ENCODE measurements around the gene PTRH1.

PTRH1 gene

GRCh38 chr9:127684576-127684975 is 30.9 kb downstream of the PTRH1 start:
- Histone ChIP-seq H3K9ac (ENCODE audit: low read depth in 1 of 2, low read length in 2 of 2) (no peak overlapping the region), H3K36me3 (ENCODE audit: control insufficient read depth in 1 of 2, insufficient read depth in 2 of 2, low read length in 2 of 2) (peaks cover 0 to 16% of the 10 kb centered on the region in 2 donors), H3K27ac (ENCODE audit: low read depth, low read length) (no peak overlapping the region), H3K4me3 (ENCODE audit: low read depth in 1 of 2, low read length in 2 of 2) (no peak overlapping the region), H3K27me3 (ENCODE audit: control insufficient read depth in 1 of 2, insufficient read depth in 2 of 2, low read length in 2 of 2) (no peaks in the 10 kb centered on the region), H3K4me1 (ENCODE audit: control insufficient read depth in 1 of 2, insufficient read depth in 2 of 2, low read length in 2 of 2) (no peaks in the 10 kb centered on the region), H3K9me3 (ENCODE audit: control insufficient read depth in 1 of 2, low read length in 2 of 2) (no peaks in the 10 kb centered on the region)

- H3K9ac ChIP-seq (ENCODE audit: low read depth in 1 of 2, low read length in 2 of 2) = no peak overlapping the region
- no peaks in the 10 kb centered on the region for H3K4me1 ChIP-seq (ENCODE audit: control insufficient read depth in 1 of 2, insufficient read depth in 2 of 2, low read length in 2 of 2)
- H3K4me3 ChIP-seq (ENCODE audit: low read depth in 1 of 2, low read length in 2 of 2) = no peak overlapping the region
- H3K36me3 ChIP-seq (ENCODE audit: control insufficient read depth in 1 of 2, insufficient read depth in 2 of 2, low read length in 2 of 2) = peaks cover 0 to 20% of the 10 kb centered on the region in 2 donors
- no peaks in the 10 kb centered on the region for H3K9me3 ChIP-seq (ENCODE audit: control insufficient read depth in 1 of 2, low read length in 2 of 2)
- H3K27ac ChIP-seq (ENCODE audit: low read depth, low read length) = no peak overlapping the region
- no peaks in the 10 kb centered on the region for H3K27me3 ChIP-seq (ENCODE audit: control insufficient read depth in 1 of 2, insufficient read depth in 2 of 2, low read length in 2 of 2)
These were observed 31.7 kb downstream of the PTRH1 start for GRCh38 chr9:127683723-127684122.

GRCh38 chr9:127682351-127683136 is 32.9 kb downstream of the PTRH1 start:
- H3K4me1 ChIP-seq (ENCODE audit: control insufficient read depth in 1 of 2, insufficient read depth in 2 of 2, low read length in 2 of 2) = no peaks in the 10 kb centered on the region
- H3K9ac ChIP-seq (ENCODE audit: low read depth in 1 of 2, low read length in 2 of 2) = no peak overlapping the region
- H3K27ac ChIP-seq (ENCODE audit: low read depth, low read length) = no peak overlapping the region
- peaks cover 0 to 20% of the 10 kb centered on the region in 2 donors for H3K36me3 ChIP-seq (ENCODE audit: control insufficient read depth in 1 of 2, insufficient read depth in 2 of 2, low read length in 2 of 2)
- no peaks in the 10 kb centered on the region for H3K9me3 ChIP-seq (ENCODE audit: control insufficient read depth in 1 of 2, low read length in 2 of 2)
- no peaks in the 10 kb centered on the region for H3K27me3 ChIP-seq (ENCODE audit: control insufficient read depth in 1 of 2, insufficient read depth in 2 of 2, low read length in 2 of 2)
- H3K4me3 ChIP-seq (ENCODE audit: low read depth in 1 of 2, low read length in 2 of 2) = no peak overlapping the region

GRCh38 chr9:127680846-127681245 is 34.6 kb downstream of the PTRH1 start:
- H3K36me3 ChIP-seq (ENCODE audit: control insufficient read depth in 1 of 2, insufficient read depth in 2 of 2, low read length in 2 of 2) = peaks cover 0 to 21% of the 10 kb centered on the region in 2 donors
- no peaks in the 10 kb centered on the region for H3K9me3 ChIP-seq (ENCODE audit: control insufficient read depth in 1 of 2, low read length in 2 of 2)
- no peak overlapping the region for H3K4me3 ChIP-seq (ENCODE audit: low read depth in 1 of 2, low read length in 2 of 2)
- H3K27ac ChIP-seq (ENCODE audit: low read depth, low read length) = no peak overlapping the region
- no peak overlapping the region for H3K9ac ChIP-seq (ENCODE audit: low read depth in 1 of 2, low read length in 2 of 2)
- no peaks in the 10 kb centered on the region for H3K4me1 ChIP-seq (ENCODE audit: control insufficient read depth in 1 of 2, insufficient read depth in 2 of 2, low read length in 2 of 2)
- H3K27me3 ChIP-seq (ENCODE audit: control insufficient read depth in 1 of 2, insufficient read depth in 2 of 2, low read length in 2 of 2) = no peaks in the 10 kb centered on the region

GRCh38 chr9:127680226-127680625 is 35.2 kb downstream of the PTRH1 start:
- Histone ChIP-seq H3K4me3 (ENCODE audit: low read depth in 1 of 2, low read length in 2 of 2) (no peak overlapping the region), H3K9me3 (ENCODE audit: control insufficient read depth in 1 of 2, low read length in 2 of 2) (no peaks in the 10 kb centered on the region), H3K27me3 (ENCODE audit: control insufficient read depth in 1 of 2, insufficient read depth in 2 of 2, low read length in 2 of 2) (no peaks in the 10 kb centered on the region), H3K36me3 (ENCODE audit: control insufficient read depth in 1 of 2, insufficient read depth in 2 of 2, low read length in 2 of 2) (peaks cover 0 to 23% of the 10 kb centered on the region in 2 donors), H3K27ac (ENCODE audit: low read depth, low read length) (no peak overlapping the region), H3K9ac (ENCODE audit: low read depth in 1 of 2, low read length in 2 of 2) (no peak overlapping the region), H3K4me1 (ENCODE audit: control insufficient read depth in 1 of 2, insufficient read depth in 2 of 2, low read length in 2 of 2) (no peaks in the 10 kb centered on the region)

- H3K9ac ChIP-seq (ENCODE audit: low read depth in 1 of 2, low read length in 2 of 2) = no peak overlapping the region
- no peaks in the 10 kb centered on the region for H3K9me3 ChIP-seq (ENCODE audit: control insufficient read depth in 1 of 2, low read length in 2 of 2)
- no peaks in the 10 kb centered on the region for H3K27me3 ChIP-seq (ENCODE audit: control insufficient read depth in 1 of 2, insufficient read depth in 2 of 2, low read length in 2 of 2)
- no peak overlapping the region for H3K4me3 ChIP-seq (ENCODE audit: low read depth in 1 of 2, low read length in 2 of 2)
- no peak overlapping the region for H3K27ac ChIP-seq (ENCODE audit: low read depth, low read length)
- no peaks in the 10 kb centered on the region for H3K4me1 ChIP-seq (ENCODE audit: control insufficient read depth in 1 of 2, insufficient read depth in 2 of 2, low read length in 2 of 2)
- H3K36me3 ChIP-seq (ENCODE audit: control insufficient read depth in 1 of 2, insufficient read depth in 2 of 2, low read length in 2 of 2) = peaks cover 0 to 23% of the 10 kb centered on the region in 2 donors
These were observed 36.0 kb downstream of the PTRH1 start for GRCh38 chr9:127679506-127679905.

- peaks cover 4 to 23% of the 10 kb centered on the region in 2 donors for H3K36me3 ChIP-seq (ENCODE audit: control insufficient read depth in 1 of 2, insufficient read depth in 2 of 2, low read length in 2 of 2)
These were observed 38.8 kb downstream of the PTRH1 start for GRCh38 chr9:127676638-127677037.

GRCh38 chr9:127673234-127673633 is 42.2 kb downstream of the PTRH1 start:
- H3K27me3 ChIP-seq (ENCODE audit: control insufficient read depth in 1 of 2, insufficient read depth in 2 of 2, low read length in 2 of 2) = no peaks in the 10 kb centered on the region
- H3K9ac ChIP-seq (ENCODE audit: low read depth in 1 of 2, low read length in 2 of 2) = no peak overlapping the region
- peaks cover 4 to 18% of the 10 kb centered on the region in 2 donors for H3K36me3 ChIP-seq (ENCODE audit: control insufficient read depth in 1 of 2, insufficient read depth in 2 of 2, low read length in 2 of 2)
- no peaks in the 10 kb centered on the region for H3K9me3 ChIP-seq (ENCODE audit: control insufficient read depth in 1 of 2, low read length in 2 of 2)
- no peak overlapping the region for H3K4me3 ChIP-seq (ENCODE audit: low read depth in 1 of 2, low read length in 2 of 2)
- no peaks in the 10 kb centered on the region for H3K4me1 ChIP-seq (ENCODE audit: control insufficient read depth in 1 of 2, insufficient read depth in 2 of 2, low read length in 2 of 2)
- H3K27ac ChIP-seq (ENCODE audit: low read depth, low read length) = no peak overlapping the region

More at GRCh38 chr9:127676638-127677037, 38.8 kb downstream of the PTRH1 start:
- H3K27ac ChIP-seq (ENCODE audit: low read depth, low read length) = no peak overlapping the region
- H3K4me3 ChIP-seq (ENCODE audit: low read depth in 1 of 2, low read length in 2 of 2) = no peak overlapping the region
- H3K27me3 ChIP-seq (ENCODE audit: control insufficient read depth in 1 of 2, insufficient read depth in 2 of 2, low read length in 2 of 2) = no peaks in the 10 kb centered on the region
- no peaks in the 10 kb centered on the region for H3K4me1 ChIP-seq (ENCODE audit: control insufficient read depth in 1 of 2, insufficient read depth in 2 of 2, low read length in 2 of 2)
- no peaks in the 10 kb centered on the region for H3K9me3 ChIP-seq (ENCODE audit: control insufficient read depth in 1 of 2, low read length in 2 of 2)
- no peak overlapping the region for H3K9ac ChIP-seq (ENCODE audit: low read depth in 1 of 2, low read length in 2 of 2)

- peaks cover 1 to 7% of the 10 kb centered on the region in 2 donors for H3K36me3 ChIP-seq (ENCODE audit: control insufficient read depth in 1 of 2, insufficient read depth in 2 of 2, low read length in 2 of 2)
- no peaks in the 10 kb centered on the region for H3K27me3 ChIP-seq (ENCODE audit: control insufficient read depth in 1 of 2, insufficient read depth in 2 of 2, low read length in 2 of 2)
- H3K9ac ChIP-seq (ENCODE audit: low read depth in 1 of 2, low read length in 2 of 2) = no peak overlapping the region
- H3K27ac ChIP-seq (ENCODE audit: low read depth, low read length) = no peak overlapping the region
- H3K4me1 ChIP-seq (ENCODE audit: control insufficient read depth in 1 of 2, insufficient read depth in 2 of 2, low read length in 2 of 2) = peaks cover 0 to 8% of the 10 kb centered on the region in 2 donors
- no peaks in the 10 kb centered on the region for H3K9me3 ChIP-seq (ENCODE audit: control insufficient read depth in 1 of 2, low read length in 2 of 2)
- H3K4me3 ChIP-seq (ENCODE audit: low read depth in 1 of 2, low read length in 2 of 2) = no peak overlapping the region
These were observed 47.6 kb downstream of the PTRH1 start for GRCh38 chr9:127667906-127668305.

- peaks cover 0 to 7% of the 10 kb centered on the region in 2 donors for H3K36me3 ChIP-seq (ENCODE audit: control insufficient read depth in 1 of 2, insufficient read depth in 2 of 2, low read length in 2 of 2)
These were observed 48.2 kb downstream of the PTRH1 start for GRCh38 chr9:127667127-127667844.

More at GRCh38 chr9:127667127-127667844, 48.2 kb downstream of the PTRH1 start:
- no peaks in the 10 kb centered on the region for H3K9me3 ChIP-seq (ENCODE audit: control insufficient read depth in 1 of 2, low read length in 2 of 2)
- no peak overlapping the region for H3K4me3 ChIP-seq (ENCODE audit: low read depth in 1 of 2, low read length in 2 of 2)
- peaks cover 0 to 8% of the 10 kb centered on the region in 2 donors for H3K4me1 ChIP-seq (ENCODE audit: control insufficient read depth in 1 of 2, insufficient read depth in 2 of 2, low read length in 2 of 2)
- no peak overlapping the region for H3K27ac ChIP-seq (ENCODE audit: low read depth, low read length)
- no peaks in the 10 kb centered on the region for H3K27me3 ChIP-seq (ENCODE audit: control insufficient read depth in 1 of 2, insufficient read depth in 2 of 2, low read length in 2 of 2)
- H3K9ac ChIP-seq (ENCODE audit: low read depth in 1 of 2, low read length in 2 of 2) = no peak overlapping the region

All from duodenal mucosa (tissue), 2 donors.